SW480 (cell line): ENCODE results near the gene RASSF1.
"Not testable (repeated sequence)": the region's sequence is repeated elsewhere in the genome, so short reads cannot be mapped to it uniquely, and the experiment has no call there.

Source experiments
- DNase-seq: peaks from one replicate; pipeline ENCODE4 v3.0.0-alpha.2; 2016; ENCODE audit warnings: low spot score

The RASSF1 gene

GRCh38 chr3:50323614-50324199, 16.9 kb downstream of the RASSF1 start:
- no peak for DNase-seq

GRCh38 chr3:50323092-50323600, 17.5 kb downstream of the RASSF1 start:
- DNase-seq: no peak

GRCh38 chr3:50322386-50323091, 18.1 kb downstream of the RASSF1 start, which contains the start of gene HYAL2:
HYAL2 (minus strand) TSS chr3:50322745; CDS start chr3:50320489, 2,256 bp downstream.
- DNase-seq: no peak

- no peak for DNase-seq
These were observed 18.6 kb downstream of the RASSF1 start for GRCh38 chr3:50322115-50322385.

- peak; percentile 89 for DNase-seq
These were observed 19.1 kb downstream of the RASSF1 start for GRCh38 chr3:50321336-50322114.

GRCh38 chr3:50320853-50321335, 19.7 kb downstream of the RASSF1 start:
- no peak for DNase-seq

GRCh38 chr3:50319894-50320625, 20.6 kb downstream of the RASSF1 start:
- no peak for DNase-seq

GRCh38 chr3:50319181-50319893, 21.3 kb downstream of the RASSF1 start:
- no peak for DNase-seq

- DNase-seq: no peak
These were observed 22.0 kb downstream of the RASSF1 start for GRCh38 chr3:50318615-50319014.

- DNase-seq: no peak
These were observed 22.5 kb downstream of the RASSF1 start for GRCh38 chr3:50318163-50318562.

- peak; percentile 88 for DNase-seq
These were observed 23.3 kb downstream of the RASSF1 start for GRCh38 chr3:50317300-50317699.

GRCh38 chr3:50316657-50317242, 23.9 kb downstream of the RASSF1 start:
- DNase-seq: peak; percentile 95

- DNase-seq: no peak
These were observed 25.8 kb downstream of the RASSF1 start for GRCh38 chr3:50314816-50315215.

GRCh38 chr3:50314342-50314741, 26.3 kb downstream of the RASSF1 start:
- DNase-seq: no peak

GRCh38 chr3:50312041-50312440, 28.6 kb downstream of the RASSF1 start:
- DNase-seq: not testable (repeated sequence)

GRCh38 chr3:50304601-50305000, 36.0 kb downstream of the RASSF1 start:
- no peak for DNase-seq

- DNase-seq: peak; percentile 60
These were observed 37.4 kb downstream of the RASSF1 start, which contains the start of gene HYAL1 for GRCh38 chr3:50303013-50303815. HYAL1 (minus strand) TSS chr3:50303574; CDS start chr3:50302956, 618 bp downstream.

- DNase-seq: no peak
These were observed 38.3 kb downstream of the RASSF1 start for GRCh38 chr3:50302095-50303012.

- DNase-seq: no peak
These were observed 39.9 kb downstream of the RASSF1 start for GRCh38 chr3:50300681-50301254.
